Pancreas (tissue), 10 donors: Measurements from ENCODE around the gene TNFRSF1A. TPM values are rescaled to one million over a fixed set of nuclear protein-coding genes. Genes with fewer than 3 reads are reported as not detected.
A peak's percentile ranks its signal among the peaks of the same experiment; 100 is the strongest.

ENCODE experiments used
- ATAC-seq, 4 donors: fragments of 200-7000 bp; cut with Tn5 transposase; one replicate each; pipeline versions ENCODE4 v1.8.0 to v1.9.1; 2020; ENCODE audit warnings: mild to moderate bottlenecking in 4 of 4, moderate library complexity in 4 of 4
- DNase-seq, 6 donors: peaks; one replicate each; pipeline ENCODE4 v3.0.0-alpha.2; 2020
- FAIRE-seq: peaks from 2 replicates; lab custom pipeline; 2012; peaks lifted over from hg19 to GRCh38; lab: Jason Lieb, UNC
- H3K27ac ChIP-seq, 4 donors: fragments of 200-600 bp; sonication (generic); 1 replicate in 3 of 4; 2 replicates in 1 of 4; pipeline versions ENCODE4 v1.5.0 to v1.8.0; 2020
- H3K27me3 ChIP-seq, 4 donors: fragments of 200-600 bp; one replicate each; pipeline ENCODE4 v1.8.0; 2021
- H3K36me3 ChIP-seq, 3 donors: fragments of 200-600 bp; sonication (generic) in 1 of 3; one replicate each; pipeline versions ENCODE4 v1.5.0 to v1.8.0; 2020 to 2021
- H3K4me1 ChIP-seq, 3 donors: fragments of 200-600 bp; one replicate each; pipeline ENCODE4 v1.8.0; 2021
- H3K4me3 ChIP-seq, 4 donors: fragments of 200-600 bp; sonication (generic) in 2 of 4; one replicate each; pipeline versions ENCODE4 v1.5.0 to v1.8.0; 2020 to 2021
- H3K9me3 ChIP-seq, 4 donors: fragments of 200-600 bp; one replicate each; pipeline ENCODE4 v1.8.0; 2021
- CTCF ChIP-seq, 4 donors: fragments of 200-600 bp; sonication (generic) in 3 of 4; IDR thresholded peaks; one replicate each; pipeline versions ENCODE4 v1.5.0 to v1.8.0; 2021; ENCODE audit warnings: antibody characterized with exemption in 4 of 4
- WGBS, 2 donors: extraction: QIAGEN DNeasy Blood & Tissue Kit; methylation state at CpG; one replicate each; pipeline ENCODE4 v1.1.7; 2013; 5-methylcytosine and 5-hydroxymethylcytosine counted together
- intact Hi-C, 3 donors: fragments of 100-400 bp; cut with DNase I; formaldehyde crosslinking; loops; one replicate each; pipeline versions ENCODE4 v1.11.1 to v1.14.2; 2022
- polyA plus RNA-seq, 2 donors: library from polyadenylated mRNA; stranded (reverse); fragments of 200-250 nt; gene quantifications; one replicate each; pipeline ENCODE4 v1.2.3, GENCODE V29; 2013
- total RNA-seq, 6 donors: library from RNA; stranded (reverse); fragmentation: NEBNext Ultra II Directional in 4 of 6; extraction: Animal tissue kit (Norgen Biotek cat#: 25700) in 4 of 6; gene quantifications; one replicate each; pipeline versions ENCODE4 v1.2.1 to v1.2.4, GENCODE V29; 2021 to 2023
- donor health status: healthy with polysubstance abuse.
- donor health status: DM: no; HTN: no; CAD: no; lungs with moderate emphysema.
- donor health status: DM: no; HTN: no; CAD: no.
- donor health status: control.
- donor health status: control.
- donor health status: Bipolar disorder and iron deficiency.
- donor health status: DM: yes; HTN: yes; CAD: no.
- donor health status: DM: no; HTN: no; CAD: no.
- donor health status: DM: no; HTN: no; CAD: no.
- donor health status: DM: yes; HTN: yes; CAD: no.

TNFRSF1A gene
- total and polyA plus RNA-seq, 8 donors = 23.5 to 68.1 (median 36.6) TPM

DNA sequence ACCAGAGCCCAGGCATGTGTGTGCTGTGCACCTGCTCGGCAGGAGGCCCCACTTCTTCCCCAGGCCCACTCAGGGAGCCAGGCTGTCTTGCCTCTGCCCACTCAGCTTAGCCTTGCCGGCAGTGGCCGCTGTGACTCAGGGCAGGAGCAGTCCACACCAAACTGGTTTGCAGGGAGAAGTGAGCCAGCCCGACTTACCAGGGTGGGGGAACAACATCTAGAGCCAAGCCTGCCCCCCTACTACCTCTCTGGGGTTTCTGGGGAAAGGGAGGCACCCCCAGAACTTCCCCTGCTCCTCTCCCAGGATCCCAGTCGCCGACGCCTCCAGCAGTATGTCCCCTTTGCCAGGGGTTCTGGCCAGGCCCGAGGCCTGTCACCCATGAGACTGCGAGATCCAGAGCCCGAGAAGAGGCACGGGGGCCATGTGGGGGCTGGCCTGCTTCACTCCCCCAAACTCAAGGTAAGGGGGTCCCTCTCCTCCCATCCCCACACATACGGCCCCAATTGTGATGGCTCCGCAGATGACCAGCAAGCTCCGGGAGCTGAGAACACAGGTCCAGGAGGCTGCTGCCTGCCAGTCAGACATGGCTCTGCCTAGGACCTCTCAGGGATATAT is 28.4 kb downstream of the TNFRSF1A start:
- no peak overlapping the region for H3K4me3 ChIP-seq
- FAIRE-seq = no peak
- H3K27me3 ChIP-seq = no peaks in the 10 kb centered on the region
- H3K27ac ChIP-seq = peak overlapping the region in 3 of 4 donors; percentile 8 to 69 (median 41)
- no peaks in the 10 kb centered on the region for H3K9me3 ChIP-seq
- TF ChIP-seq CTCF (IDR thresholded peaks at IDR 0.05) = no peak
- DNase-seq = peak in 2 of 6 donors; percentile 24 to 61
- peaks cover 0 to 3% (median 0%) of the 10 kb centered on the region in 3 donors for H3K4me1 ChIP-seq
- WGBS, 2 donors = 90 to 93% methylated on average over 14 of the region's 14 CpGs
- H3K36me3 ChIP-seq = peaks cover 0 to under 1% (median 0%) of the 10 kb centered on the region in 3 donors
- intact Hi-C loops = no loop called here
- no peak for ATAC-seq

DNA sequence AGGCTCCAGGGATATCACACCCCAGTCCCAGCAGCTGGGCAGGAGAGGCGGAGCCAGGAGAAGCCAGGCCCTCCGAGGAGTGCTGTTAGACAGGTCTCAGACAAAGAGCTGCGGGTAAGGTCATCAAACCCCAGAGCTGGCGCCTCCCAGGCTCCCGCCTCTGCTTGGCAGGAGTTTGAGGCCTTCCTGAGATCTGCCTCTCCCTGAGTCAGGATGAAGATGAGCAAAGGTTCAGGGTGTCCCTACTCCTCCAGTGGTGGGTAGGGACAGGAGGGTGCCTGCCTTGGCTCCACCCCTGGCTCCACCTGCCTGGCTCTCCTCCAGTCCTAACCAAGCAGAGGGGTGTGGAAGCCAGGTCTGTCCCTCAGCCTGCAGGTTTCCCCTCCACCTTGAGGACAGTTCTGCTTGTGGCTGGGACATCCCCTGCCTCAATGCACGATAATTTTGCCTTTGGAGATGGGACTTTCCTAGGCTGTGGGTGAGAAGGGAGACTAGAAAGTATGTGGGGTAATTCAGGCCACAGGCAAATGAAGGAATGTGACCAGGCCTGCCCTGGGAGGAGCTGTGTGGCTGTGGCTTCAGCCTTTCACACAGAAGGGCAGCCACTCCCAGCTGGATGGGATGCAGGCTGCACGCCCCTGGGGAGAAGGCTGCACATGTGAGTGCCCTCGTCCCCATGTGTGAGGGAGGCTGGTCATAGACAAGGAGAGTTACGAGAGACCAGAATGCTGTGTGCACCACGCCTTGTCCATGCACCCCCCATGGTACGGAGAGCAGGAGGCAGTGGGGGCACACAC is 29.1 kb downstream of the TNFRSF1A start:
- WGBS, 2 donors = 56 to 60% methylated on average over 11 of the region's 11 CpGs
- H3K4me3 ChIP-seq = no peak overlapping the region
- no peaks in the 10 kb centered on the region for H3K36me3 ChIP-seq
- H3K27me3 ChIP-seq = no peaks in the 10 kb centered on the region
- peak overlapping the region; percentile 8 to 69 (median 45) for H3K27ac ChIP-seq
- DNase-seq (peak; percentile 56 to 81 (median 72)), FAIRE-seq (no peak), ATAC-seq (peak; percentile 30 to 69 (median 62))
- no peaks in the 10 kb centered on the region for H3K9me3 ChIP-seq
- peaks cover 0 to 3% (median 0%) of the 10 kb centered on the region in 3 donors for H3K4me1 ChIP-seq
- intact Hi-C loops = no loop called here
- TF ChIP-seq CTCF (IDR thresholded peaks at IDR 0.05) = no peak

GRCh38 chr12:6311822-6312528 is 29.9 kb downstream of the TNFRSF1A start:
- H3K9me3 ChIP-seq = no peaks in the 10 kb centered on the region
- H3K4me1 ChIP-seq = peaks cover 0 to 3% (median 0%) of the 10 kb centered on the region in 3 donors
- no peak for FAIRE-seq
- peak overlapping the region in 2 of 4 donors; percentile 48 to 81 for H3K27ac ChIP-seq
- H3K36me3 ChIP-seq = no peaks in the 10 kb centered on the region
- no peak for DNase-seq
- no peak for ATAC-seq
- no peak for TF ChIP-seq CTCF (IDR thresholded peaks at IDR 0.05)
- WGBS, 2 donors = 85 to 89% methylated on average over 8 of the region's 8 CpGs
- H3K4me3 ChIP-seq = no peak overlapping the region
- intact Hi-C loops = no loop called here
- H3K27me3 ChIP-seq = no peaks in the 10 kb centered on the region

DNA sequence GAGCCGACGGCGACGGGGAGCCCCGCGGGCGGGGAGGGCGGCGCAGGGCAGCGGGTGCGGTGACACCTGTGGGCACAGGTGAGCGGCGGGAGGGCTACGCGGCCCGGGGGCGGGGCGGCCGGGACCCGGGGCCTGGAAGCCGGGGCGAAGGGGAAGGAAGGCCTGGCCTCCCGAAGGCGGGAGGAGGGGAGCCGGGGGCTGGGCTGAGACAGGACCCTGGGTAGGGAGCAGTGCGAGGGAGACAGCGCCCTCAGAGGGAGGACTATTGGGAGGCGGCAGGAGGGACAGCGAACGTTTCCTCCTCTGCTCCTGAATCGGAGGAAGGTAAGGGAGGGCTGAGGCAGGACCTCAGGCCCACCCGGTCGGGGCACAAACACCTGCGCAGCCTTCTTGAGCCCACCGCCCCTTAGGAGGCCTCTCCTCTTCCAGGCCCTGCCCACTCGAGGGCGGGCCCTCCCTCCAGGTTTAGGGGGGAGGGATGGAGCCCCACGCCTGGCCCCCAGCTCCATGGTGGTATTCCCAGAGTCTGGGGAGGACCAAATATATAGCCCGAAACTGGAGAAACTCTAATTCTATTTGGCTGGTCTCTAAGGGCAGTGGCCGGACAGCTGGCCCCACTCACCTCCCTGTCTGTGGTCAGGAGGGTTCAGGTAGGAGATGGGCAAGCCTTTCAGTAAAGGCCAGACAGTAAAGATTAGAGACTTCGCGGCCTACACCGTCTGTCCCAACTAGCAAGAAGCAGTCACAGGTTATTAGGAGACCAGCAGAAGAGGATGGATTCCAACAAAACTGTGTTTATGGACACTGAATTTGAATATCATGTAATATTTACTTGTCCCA is 30.9 kb downstream of the TNFRSF1A start:
- peak; percentile 3 to 8 (median 4) for ATAC-seq
- intact Hi-C loops = no loop called here
- peak overlapping the region; percentile 56 to 81 (median 66) for H3K27ac ChIP-seq

More for the DNA sequence above, 30.9 kb downstream of the TNFRSF1A start:
- peak overlapping the region; percentile 34 to 60 (median 48) for H3K4me3 ChIP-seq
- DNase-seq = peak in 3 of 6 donors; percentile 45 to 81 (median 58)
- no peaks in the 10 kb centered on the region for H3K36me3 ChIP-seq
- WGBS, 2 donors = 23 to 31% methylated on average over 30 to 43 of the region's 43 CpGs
- H3K27me3 ChIP-seq = no peaks in the 10 kb centered on the region
- FAIRE-seq = no peak
- peaks cover 0 to 3% (median 0%) of the 10 kb centered on the region in 3 donors for H3K4me1 ChIP-seq
- H3K9me3 ChIP-seq = no peaks in the 10 kb centered on the region
- no peak for TF ChIP-seq CTCF (IDR thresholded peaks at IDR 0.05)
